ENCODE results near the gene CREB3L2.

Gene CREB3L2

GRCh38 chr7:137875746-137876145 lies 126.1 kb downstream of the CREB3L2 start:
- Histone ChIP-seq H3K9me3 (ENCODE audit: severe bottlenecking) (no peaks in the 10 kb centered on the region), H3K4me3 (ENCODE audit: low read depth, low read length) (no peak overlapping the region), H3K27ac (no peak overlapping the region), H3K27me3 (ENCODE audit: insufficient read depth, low read depth, severe bottlenecking) (no peaks in the 10 kb centered on the region), H3K36me3 (peaks cover 5% of the 10 kb centered on the region; the same call in 1 of the 2 replicates)
- TF ChIP-seq CTCF (IDR thresholded peaks at IDR 0.05; ENCODE audit: low read depth, low read length): no peak
- no peak for DNase-seq

GRCh38 chr7:137873979-137874777 lies 127.7 kb downstream of the CREB3L2 start:
- H3K27ac ChIP-seq: no peak overlapping the region
- no peak for TF ChIP-seq CTCF (IDR thresholded peaks at IDR 0.05; ENCODE audit: low read depth, low read length)
- no peak for DNase-seq
- H3K4me3 ChIP-seq (ENCODE audit: low read depth, low read length): no peak overlapping the region
- H3K9me3 ChIP-seq (ENCODE audit: severe bottlenecking): no peaks in the 10 kb centered on the region
- H3K27me3 ChIP-seq (ENCODE audit: insufficient read depth, low read depth, severe bottlenecking): no peaks in the 10 kb centered on the region
- no peaks in the 10 kb centered on the region for H3K36me3 ChIP-seq

GRCh38 chr7:137873524-137873923 lies 128.4 kb downstream of the CREB3L2 start:
- Histone ChIP-seq H3K36me3 (no peaks in the 10 kb centered on the region), H3K27me3 (ENCODE audit: insufficient read depth, low read depth, severe bottlenecking) (no peaks in the 10 kb centered on the region), H3K27ac (no peak overlapping the region), H3K4me3 (ENCODE audit: low read depth, low read length) (no peak overlapping the region), H3K9me3 (ENCODE audit: severe bottlenecking) (no peaks in the 10 kb centered on the region)
- DNase-seq: no peak
- no peak for TF ChIP-seq CTCF (IDR thresholded peaks at IDR 0.05; ENCODE audit: low read depth, low read length)

GRCh38 chr7:137871170-137871915 lies 130.5 kb downstream of the CREB3L2 start:
- Histone ChIP-seq H3K36me3 (no peaks in the 10 kb centered on the region), H3K9me3 (ENCODE audit: severe bottlenecking) (no peaks in the 10 kb centered on the region)

GRCh38 chr7:137870684-137871083 lies 131.2 kb downstream of the CREB3L2 start:
- no peak overlapping the region for H3K4me3 ChIP-seq (ENCODE audit: low read depth, low read length)
- TF ChIP-seq CTCF (IDR thresholded peaks at IDR 0.05; ENCODE audit: low read depth, low read length): no peak
- H3K36me3 ChIP-seq: no peaks in the 10 kb centered on the region
- no peaks in the 10 kb centered on the region for H3K9me3 ChIP-seq (ENCODE audit: severe bottlenecking)
- H3K27me3 ChIP-seq (ENCODE audit: insufficient read depth, low read depth, severe bottlenecking): no peaks in the 10 kb centered on the region
- H3K27ac ChIP-seq: no peak overlapping the region
- DNase-seq: no peak

More at GRCh38 chr7:137871170-137871915, 130.5 kb downstream of the CREB3L2 start:
- DNase-seq: no peak
- Histone ChIP-seq H3K4me3 (ENCODE audit: low read depth, low read length) (no peak overlapping the region), H3K27me3 (ENCODE audit: insufficient read depth, low read depth, severe bottlenecking) (no peaks in the 10 kb centered on the region), H3K27ac (no peak overlapping the region)
- TF ChIP-seq CTCF (IDR thresholded peaks at IDR 0.05; ENCODE audit: low read depth, low read length): no peak
